Transverse colon (tissue), 3 donors: Measurements from ENCODE around the gene PHF20.

Experiments used
- CTCF ChIP-seq, 5 experiments: fragments of 200-600 bp in 3 of 5; fragments of 450-650 bp in 2 of 5; sonication (generic) in 3 of 5; IDR thresholded peaks; 1 replicate in 2 of 5; 2 replicates in 3 of 5; pipeline ENCODE4 v1.5.1; 2016 to 2017; ENCODE audit warnings: antibody characterized with exemption in 5 of 5, inconsistent platforms in 3 of 5, mild to moderate bottlenecking in 2 of 5, moderate library complexity in 1 of 5
- EP300 ChIP-seq: sonication (generic); formaldehyde crosslinking; IDR thresholded peaks from one replicate; pipeline ENCODE4 v1.6.1; 2017; ENCODE audit warnings: antibody characterized with exemption, low read depth

- TF ChIP-seq CTCF (IDR thresholded peaks at IDR 0.05) (no peak), EP300 (no peak)
Measured at GRCh38 chr20:35833241-35833640, 61.4 kb downstream of the PHF20 start.
